Smooth muscle cell (in vitro differentiated cells): ENCODE results near the gene COX7B. TPM values are rescaled to one million over a fixed set of nuclear protein-coding genes. Genes with fewer than 3 reads are reported as not detected.
"Not testable (repeated sequence)": the region's sequence is repeated elsewhere in the genome, so short reads cannot be mapped to it uniquely, and the experiment has no call there.

ENCODE experiments used
- DNase-seq: peaks from one replicate; lab custom pipeline; 2025; ENCODE audit not compliant: unreplicated experiment; lab: John Stamatoyannopoulos, UW
- H2AFZ ChIP-seq: fragments of 200-600 bp; sonication (generic); 2 replicates; pipeline ENCODE4 v1.6.0; 2016; ENCODE audit warnings: antibody characterized with exemption, low read depth, mild to moderate bottlenecking
- H3F3A ChIP-seq: fragments of 200-600 bp; sonication (generic); 2 replicates; pipeline ENCODE4 v1.6.0; 2017; ENCODE audit warnings: antibody characterized with exemption, low read depth
- H3K27ac ChIP-seq: fragments of 200-600 bp; sonication (generic); 2 replicates; pipeline ENCODE4 v1.5.1; 2016; ENCODE audit warnings: low read depth, mild to moderate bottlenecking
- H3K27me3 ChIP-seq: fragments of 200-600 bp; sonication (generic); 2 replicates; pipeline ENCODE4 v1.6.1; 2016; ENCODE audit warnings: low read depth, mild to moderate bottlenecking
- H3K36me3 ChIP-seq: fragments of 200-600 bp; sonication (generic); 2 replicates; pipeline ENCODE4 v1.5.1; 2016; ENCODE audit warnings: low read depth
- H3K4me1 ChIP-seq: fragments of 200-600 bp; sonication (generic); 2 replicates; pipeline ENCODE4 v1.5.1; 2016; ENCODE audit warnings: low read depth
- H3K4me2 ChIP-seq: fragments of 200-600 bp; sonication (generic); 2 replicates; pipeline ENCODE4 v1.6.0; 2016; ENCODE audit warnings: mild to moderate bottlenecking
- H3K4me3 ChIP-seq: fragments of 200-600 bp; sonication (generic); 2 replicates; pipeline ENCODE4 v1.5.1; 2016; ENCODE audit warnings: mild to moderate bottlenecking
- H3K79me2 ChIP-seq: fragments of 200-600 bp; sonication (generic); 2 replicates; pipeline ENCODE4 v1.6.0; 2016; ENCODE audit warnings: low read depth, mild to moderate bottlenecking
- H3K9ac ChIP-seq: fragments of 200-600 bp; sonication (generic); 2 replicates; pipeline ENCODE4 v1.6.0; 2016; ENCODE audit warnings: low read depth
- H3K9me3 ChIP-seq: fragments of 200-600 bp; sonication (generic); replicated peaks from 2 replicates; pipeline ENCODE4 v1.5.1; 2016; ENCODE audit warnings: low read depth
- H4K20me1 ChIP-seq: fragments of 200-600 bp; sonication (generic); 2 replicates; pipeline ENCODE4 v1.6.0; 2016; ENCODE audit warnings: low read depth
- CTCF ChIP-seq: fragments of 200-600 bp; sonication (generic); IDR thresholded peaks from 2 replicates; pipeline ENCODE4 v1.5.1; 2017; ENCODE audit warnings: borderline replicate concordance, mild to moderate bottlenecking, antibody characterized with exemption; ENCODE audit not compliant: insufficient read depth, poor library complexity, severe bottlenecking
- WGBS: methylation state at CpG from one replicate; pipeline ENCODE4 v1.1.7; 2016; ENCODE audit warnings: low lambda C conversion rate; 5-methylcytosine and 5-hydroxymethylcytosine counted together
- polyA plus RNA-seq: library from polyadenylated mRNA; unstranded; fragments of >200 nt; fragmentation: Nextera tagmentation; extraction: Ambion mirVana; gene quantifications from 2 replicates; pipeline ENCODE4 v1.2.1, GENCODE V29; 2016
- total RNA-seq: library from RNA; depleted of rRNA; stranded (reverse); fragments of >200 nt; gene quantifications from 2 replicates; pipeline ENCODE4 v1.2.3, GENCODE V29; 2014

COX7B gene
- total and polyA plus RNA-seq, 2 experiments from 2014 or later = 483 to 503 TPM

- H3K4me1 ChIP-seq = no peaks in the 10 kb centered on the region
- H4K20me1 ChIP-seq = peaks cover 9% of the 10 kb centered on the region
- H3K79me2 ChIP-seq = peaks cover 11% of the 10 kb centered on the region
- H3K4me2 ChIP-seq = no peak overlapping the region
- WGBS = 72% methylated on average over 3 of the region's 3 CpGs
- no peak overlapping the region for H3K4me3 ChIP-seq
- TF ChIP-seq CTCF = no peak
- no peak overlapping the region for H3K27ac ChIP-seq
- H3K9me3 ChIP-seq = no peaks in the 10 kb centered on the region
- no peak overlapping the region for H2AFZ ChIP-seq
- H3F3A ChIP-seq = no peaks in the 10 kb centered on the region
- H3K27me3 ChIP-seq = no peaks in the 10 kb centered on the region
- H3K36me3 ChIP-seq = no peaks in the 10 kb centered on the region
- no peak for DNase-seq
- H3K9ac ChIP-seq = no peak overlapping the region
These were observed 19.3 kb downstream of the COX7B start for GRCh38 chrX:77918568-77918967.

GRCh38 chrX:77919370-77919769 lies 20.1 kb downstream of the COX7B start:
- not testable (repeated sequence) for H3F3A ChIP-seq, H3K36me3 ChIP-seq, H3K9ac ChIP-seq, H3K4me3 ChIP-seq, H3K79me2 ChIP-seq, H3K4me2 ChIP-seq, DNase-seq, H2AFZ ChIP-seq, H3K4me1 ChIP-seq, H3K27ac ChIP-seq, H3K9me3 ChIP-seq, H3K27me3 ChIP-seq
- peaks cover 14% of the 10 kb centered on the region for H4K20me1 ChIP-seq
- 80% methylated on average over 6 of the region's 6 CpGs for WGBS

GRCh38 chrX:77922787-77923186 lies 23.5 kb downstream of the COX7B start:
- peaks cover 13% of the 10 kb centered on the region for H4K20me1 ChIP-seq
- H3K36me3 ChIP-seq = no peaks in the 10 kb centered on the region
- no peaks in the 10 kb centered on the region for H3K9me3 ChIP-seq
- H3K79me2 ChIP-seq = peaks cover 5% of the 10 kb centered on the region
- no peaks in the 10 kb centered on the region for H3K27me3 ChIP-seq
- no peaks in the 10 kb centered on the region for H3F3A ChIP-seq
- no peak overlapping the region for H3K4me3 ChIP-seq
- DNase-seq = no peak
- no peak for TF ChIP-seq CTCF
- H3K4me1 ChIP-seq = no peaks in the 10 kb centered on the region
- no peak overlapping the region for H3K9ac ChIP-seq
- no peak overlapping the region for H2AFZ ChIP-seq
- no peak overlapping the region for H3K4me2 ChIP-seq
- H3K27ac ChIP-seq = no peak overlapping the region

GRCh38 chrX:77924320-77924859 lies 25.1 kb downstream of the COX7B start:
- Histone ChIP-seq H4K20me1 (peaks cover 12% of the 10 kb centered on the region), H3K27ac (no peak overlapping the region), H3K9me3 (no peaks in the 10 kb centered on the region), H3K27me3 (no peaks in the 10 kb centered on the region), H2AFZ (no peak overlapping the region), H3K36me3 (no peaks in the 10 kb centered on the region), H3K4me2 (no peak overlapping the region), H3K4me3 (no peak overlapping the region), H3K9ac (no peak overlapping the region), H3K79me2 (peaks cover 5% of the 10 kb centered on the region), H3F3A (no peaks in the 10 kb centered on the region), H3K4me1 (no peaks in the 10 kb centered on the region)
- DNase-seq = no peak
- WGBS = 86% methylated on average over 8 of the region's 8 CpGs
- TF ChIP-seq CTCF = no peak
